Breast epithelium (tissue), 4 donors: Measurements from ENCODE around the gene FSTL4. TPM values are rescaled to one million over a fixed set of nuclear protein-coding genes. Genes with fewer than 3 reads are reported as not detected.

Experiments
- DNase-seq, 2 donors: peaks; one replicate each; pipeline ENCODE4 v3.0.0-alpha.2; 2019; ENCODE audit warnings: low spot score in 2 of 2
- H3K27ac ChIP-seq, 2 donors: fragments of 200-600 bp; sonication (generic) in 1 of 2; one replicate each; pipeline ENCODE4 v1.5.1; 2016 to 2019; ENCODE audit warnings: mild to moderate bottlenecking in 1 of 2
- H3K27me3 ChIP-seq, 2 donors: fragments of 200-600 bp; sonication (generic) in 1 of 2; one replicate each; pipeline versions ENCODE4 v1.5.1 to v1.6.0; 2017 to 2019; ENCODE audit warnings: control low read depth in 1 of 2, mild to moderate bottlenecking in 1 of 2
- H3K36me3 ChIP-seq: fragments of 200-600 bp; one replicate; pipeline ENCODE4 v1.5.1; 2019
- H3K4me1 ChIP-seq, 2 donors: fragments of 200-600 bp; sonication (generic); one replicate each; pipeline ENCODE4 v1.5.1; 2016 to 2019; ENCODE audit warnings: control low read depth in 1 of 2
- H3K4me3 ChIP-seq, 3 donors: fragments of 200-600 bp; sonication (generic); 1 replicate in 2 of 3; 2 replicates in 1 of 3; pipeline ENCODE4 v1.5.1; 2016 to 2019; ENCODE audit warnings: mild to moderate bottlenecking in 3 of 3, moderate library complexity in 2 of 3
- H3K9me3 ChIP-seq, 2 donors: fragments of 200-600 bp; sonication (generic) in 1 of 2; one replicate each; pipeline ENCODE4 v1.5.1; 2016 to 2019; ENCODE audit warnings: control low read depth in 1 of 2
- POLR2A ChIP-seq: fragments of 450-650 bp; IDR thresholded peaks from one replicate; pipeline ENCODE4 v1.6.1; 2016; ENCODE audit warnings: antibody characterized with exemption, mild to moderate bottlenecking, moderate library complexity
- POLR2AphosphoS5 ChIP-seq, 3 donors: sonication (generic); formaldehyde crosslinking; IDR thresholded peaks; one replicate each; pipeline ENCODE4 v1.6.1; 2017; ENCODE audit warnings: antibody characterized with exemption in 3 of 3
- intact Hi-C: fragments of 100-400 bp; cut with DNase I; formaldehyde crosslinking; loops from one replicate; pipeline ENCODE4 v1.15.1; 2023; ENCODE audit warnings: low total_unique reads
- total RNA-seq, 3 donors: library from RNA; depleted of rRNA; stranded (reverse); fragments of >200 nt; gene quantifications; one replicate each; pipeline ENCODE4 v1.1.0, GENCODE V29; 2016
- TF ChIP-seq, protein P1 (sequence below), 3 donors: fragments of 450-650 bp; IDR thresholded peaks; one replicate each; pipeline ENCODE4 v1.5.1; 2016 to 2017; ENCODE audit warnings: antibody characterized with exemption in 3 of 3, mild to moderate bottlenecking in 3 of 3, moderate library complexity in 3 of 3

Gene FSTL4
- total RNA-seq, 3 donors from 2014 or later, result 0.16 to 0.98 (median 0.88) TPM

DNA sequence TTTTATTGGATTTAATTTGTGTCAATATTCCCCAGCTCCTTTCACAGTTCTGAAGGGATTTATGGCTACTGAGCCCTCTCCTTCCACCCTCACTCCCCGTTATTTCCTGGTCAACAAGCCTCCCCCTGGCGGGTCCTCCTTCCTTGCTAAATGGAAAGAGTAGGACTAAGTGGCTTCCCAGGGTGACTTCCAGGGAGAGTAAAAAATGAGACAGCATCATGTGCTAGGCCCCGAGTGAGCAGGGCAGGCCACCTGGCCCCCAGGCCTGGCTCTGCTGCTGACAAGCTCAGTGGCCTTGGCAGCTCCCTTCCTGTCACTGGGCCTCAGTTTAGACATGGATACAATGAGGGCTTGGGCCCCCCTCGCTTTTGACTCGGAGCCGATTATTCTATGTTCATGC, 359.3 kb downstream of the FSTL4 start:
- no peaks in the 10 kb centered on the region for H3K27me3 ChIP-seq
- H3K4me3 ChIP-seq, result no peak overlapping the region
- no peak for DNase-seq
- H3K4me1 ChIP-seq, result no peaks in the 10 kb centered on the region
- no peaks in the 10 kb centered on the region for H3K9me3 ChIP-seq
- TF ChIP-seq, protein P1, sequence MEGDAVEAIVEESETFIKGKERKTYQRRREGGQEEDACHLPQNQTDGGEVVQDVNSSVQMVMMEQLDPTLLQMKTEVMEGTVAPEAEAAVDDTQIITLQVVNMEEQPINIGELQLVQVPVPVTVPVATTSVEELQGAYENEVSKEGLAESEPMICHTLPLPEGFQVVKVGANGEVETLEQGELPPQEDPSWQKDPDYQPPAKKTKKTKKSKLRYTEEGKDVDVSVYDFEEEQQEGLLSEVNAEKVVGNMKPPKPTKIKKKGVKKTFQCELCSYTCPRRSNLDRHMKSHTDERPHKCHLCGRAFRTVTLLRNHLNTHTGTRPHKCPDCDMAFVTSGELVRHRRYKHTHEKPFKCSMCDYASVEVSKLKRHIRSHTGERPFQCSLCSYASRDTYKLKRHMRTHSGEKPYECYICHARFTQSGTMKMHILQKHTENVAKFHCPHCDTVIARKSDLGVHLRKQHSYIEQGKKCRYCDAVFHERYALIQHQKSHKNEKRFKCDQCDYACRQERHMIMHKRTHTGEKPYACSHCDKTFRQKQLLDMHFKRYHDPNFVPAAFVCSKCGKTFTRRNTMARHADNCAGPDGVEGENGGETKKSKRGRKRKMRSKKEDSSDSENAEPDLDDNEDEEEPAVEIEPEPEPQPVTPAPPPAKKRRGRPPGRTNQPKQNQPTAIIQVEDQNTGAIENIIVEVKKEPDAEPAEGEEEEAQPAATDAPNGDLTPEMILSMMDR (IDR thresholded peaks at IDR 0.05), result no peak
- no peak for TF ChIP-seq POLR2AphosphoS5 (IDR thresholded peaks at IDR 0.05)
- no peak for TF ChIP-seq POLR2A
- H3K36me3 ChIP-seq, result no peaks in the 10 kb centered on the region
- intact Hi-C loops, result no loop called here
- H3K27ac ChIP-seq, result no peak overlapping the region

DNA sequence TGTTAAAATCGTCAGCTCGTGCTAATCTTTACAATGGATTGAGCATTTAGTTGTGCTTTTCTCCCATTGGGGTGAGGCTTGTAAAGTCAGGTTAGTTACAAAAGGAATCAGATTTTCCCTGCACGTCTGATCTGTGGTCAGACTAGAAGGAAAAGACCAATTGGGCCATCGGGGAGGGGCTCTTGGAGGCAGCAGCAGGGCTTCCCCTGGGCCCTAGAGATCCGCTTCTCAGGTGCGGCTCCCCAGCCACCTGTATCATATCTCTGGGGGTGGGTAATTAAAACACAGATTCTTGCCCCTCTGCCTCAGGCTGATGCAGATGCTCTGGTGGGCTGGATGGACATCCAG, 360.2 kb downstream of the FSTL4 start:
- no peak for DNase-seq
- H3K4me1 ChIP-seq, result no peaks in the 10 kb centered on the region
- intact Hi-C loops, result no loop called here
- H3K36me3 ChIP-seq, result no peaks in the 10 kb centered on the region
- no peak overlapping the region for H3K4me3 ChIP-seq
- no peak for TF ChIP-seq POLR2A
- no peak for TF ChIP-seq POLR2AphosphoS5 (IDR thresholded peaks at IDR 0.05)
- TF ChIP-seq, protein P1 (IDR thresholded peaks at IDR 0.05), result no peak
- no peaks in the 10 kb centered on the region for H3K27me3 ChIP-seq
- no peak overlapping the region for H3K27ac ChIP-seq
- no peaks in the 10 kb centered on the region for H3K9me3 ChIP-seq

DNA sequence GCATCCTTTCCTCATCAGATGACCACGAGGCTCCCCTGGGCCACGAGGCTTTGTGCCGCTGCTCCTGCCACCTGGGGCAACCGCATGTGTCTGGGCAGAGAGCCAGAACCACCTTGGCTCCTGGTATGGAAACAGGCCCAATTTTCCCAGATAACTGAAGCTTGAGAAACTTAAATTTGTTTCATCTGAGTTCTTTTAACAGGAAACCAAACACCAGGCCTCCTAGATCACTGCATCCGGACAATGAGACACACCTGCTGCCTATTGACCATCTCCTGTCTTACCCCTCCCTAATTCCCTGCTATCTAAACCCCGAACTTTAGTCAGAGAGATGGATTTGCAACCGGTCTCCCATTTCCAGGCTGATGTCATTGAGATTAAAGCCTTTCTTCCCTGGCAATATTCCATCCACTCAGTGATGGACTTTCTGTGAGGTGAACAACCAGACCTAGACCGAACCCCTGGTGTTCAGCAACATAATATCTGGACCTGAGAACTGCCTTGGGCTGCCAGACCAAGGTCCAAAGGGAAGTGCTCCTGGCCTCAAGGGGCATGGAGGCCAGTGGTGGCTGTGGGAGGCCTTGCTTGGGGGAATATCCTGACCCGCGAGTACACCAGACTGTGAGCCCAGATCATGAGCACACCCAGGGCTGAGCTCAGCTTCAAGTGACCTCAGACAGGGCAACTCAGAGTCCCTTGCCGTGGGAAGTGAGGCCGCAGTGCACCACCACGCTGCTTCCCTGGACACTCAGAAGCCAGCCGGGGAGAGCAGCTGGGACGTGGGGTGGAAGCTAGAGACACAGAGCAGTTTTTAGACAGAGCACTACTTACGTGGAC, 360.8 kb downstream of the FSTL4 start:
- H3K36me3 ChIP-seq, result no peaks in the 10 kb centered on the region
- intact Hi-C loops, result no loop called here
- H3K4me3 ChIP-seq, result no peak overlapping the region
- no peak overlapping the region for H3K27ac ChIP-seq
- DNase-seq, result peak; percentile 45 to 64
- H3K4me1 ChIP-seq, result no peaks in the 10 kb centered on the region
- no peaks in the 10 kb centered on the region for H3K9me3 ChIP-seq
- H3K27me3 ChIP-seq, result no peaks in the 10 kb centered on the region
- TF ChIP-seq POLR2A (no peak), POLR2AphosphoS5 (IDR thresholded peaks at IDR 0.05) (no peak)
- TF ChIP-seq, protein P1 (IDR thresholded peaks at IDR 0.05), result no peak

DNA sequence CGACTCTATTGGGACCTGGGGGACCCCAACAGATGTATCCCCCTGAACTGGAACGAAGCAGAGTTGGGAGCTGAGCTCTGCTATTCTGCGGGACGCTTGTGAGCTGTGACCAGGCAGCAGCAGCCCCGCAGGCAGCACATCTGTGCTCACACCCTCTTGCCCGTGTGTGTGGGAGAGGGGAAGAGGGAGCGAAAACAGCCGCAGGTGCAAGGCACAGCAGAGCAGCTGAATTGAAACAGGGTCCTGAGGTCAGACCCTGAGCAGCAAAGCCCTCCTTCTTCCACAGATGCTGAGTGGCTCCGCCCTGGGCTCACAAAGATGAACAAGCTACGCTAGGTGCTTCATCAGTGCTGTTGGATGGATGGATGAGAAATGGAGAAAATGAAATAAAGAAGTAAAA, 361.8 kb downstream of the FSTL4 start:
- no peaks in the 10 kb centered on the region for H3K9me3 ChIP-seq
- intact Hi-C loops, result no loop called here
- H3K27me3 ChIP-seq, result no peaks in the 10 kb centered on the region
- no peaks in the 10 kb centered on the region for H3K4me1 ChIP-seq
- no peak for DNase-seq
- H3K27ac ChIP-seq, result no peak overlapping the region
- H3K4me3 ChIP-seq, result no peak overlapping the region
- no peaks in the 10 kb centered on the region for H3K36me3 ChIP-seq
- TF ChIP-seq, protein P1 (IDR thresholded peaks at IDR 0.05), result no peak
- TF ChIP-seq POLR2A (no peak), POLR2AphosphoS5 (IDR thresholded peaks at IDR 0.05) (no peak)

DNA sequence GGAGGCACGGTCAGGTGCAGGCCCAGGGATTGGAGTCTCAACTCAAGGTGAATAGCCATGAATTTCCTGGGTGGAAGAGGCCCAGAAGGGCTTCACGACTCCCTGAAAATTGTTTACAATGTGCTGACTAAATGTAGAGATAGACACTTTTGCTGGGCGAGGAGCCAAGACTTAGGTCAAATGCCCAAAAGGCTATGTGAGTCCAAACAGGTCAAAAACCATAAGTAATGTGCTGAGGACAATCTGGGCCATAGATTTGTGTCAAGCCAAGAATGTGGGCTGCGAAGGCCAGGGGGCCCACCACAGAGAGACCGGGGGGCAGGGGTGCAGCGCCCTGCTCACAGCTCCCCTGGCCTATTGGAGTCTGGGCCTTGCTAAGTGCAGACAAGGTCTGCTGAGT, 362.7 kb downstream of the FSTL4 start:
- no peaks in the 10 kb centered on the region for H3K36me3 ChIP-seq
- intact Hi-C loops, result no loop called here
- H3K4me1 ChIP-seq, result no peaks in the 10 kb centered on the region
- no peaks in the 10 kb centered on the region for H3K27me3 ChIP-seq
- H3K4me3 ChIP-seq, result no peak overlapping the region
- no peak overlapping the region for H3K27ac ChIP-seq
- TF ChIP-seq, protein P1 (IDR thresholded peaks at IDR 0.05), result no peak
- TF ChIP-seq POLR2A, result no peak
- TF ChIP-seq POLR2AphosphoS5 (IDR thresholded peaks at IDR 0.05), result no peak
- H3K9me3 ChIP-seq, result no peaks in the 10 kb centered on the region
- peak; percentile 25 to 66 for DNase-seq
